Stomach (tissue), 4 donors: ENCODE measurements around the gene SEMA4A.

ENCODE experiments used
- CTCF ChIP-seq, 7 experiments: fragments of 450-650 bp in 4 of 7; fragments of 200-600 bp in 3 of 7; sonication (generic) in 3 of 7; IDR thresholded peaks; one replicate each; pipeline ENCODE4 v1.5.1; 2016 to 2019; ENCODE audit warnings: antibody characterized with exemption in 7 of 7, control low read depth in 2 of 7, mild to moderate bottlenecking in 1 of 7
- POLR2AphosphoS5 ChIP-seq, 3 donors: sonication (generic); formaldehyde crosslinking; IDR thresholded peaks; one replicate each; pipeline ENCODE4 v1.6.1; 2016; ENCODE audit warnings: antibody characterized with exemption in 3 of 3

DNA sequence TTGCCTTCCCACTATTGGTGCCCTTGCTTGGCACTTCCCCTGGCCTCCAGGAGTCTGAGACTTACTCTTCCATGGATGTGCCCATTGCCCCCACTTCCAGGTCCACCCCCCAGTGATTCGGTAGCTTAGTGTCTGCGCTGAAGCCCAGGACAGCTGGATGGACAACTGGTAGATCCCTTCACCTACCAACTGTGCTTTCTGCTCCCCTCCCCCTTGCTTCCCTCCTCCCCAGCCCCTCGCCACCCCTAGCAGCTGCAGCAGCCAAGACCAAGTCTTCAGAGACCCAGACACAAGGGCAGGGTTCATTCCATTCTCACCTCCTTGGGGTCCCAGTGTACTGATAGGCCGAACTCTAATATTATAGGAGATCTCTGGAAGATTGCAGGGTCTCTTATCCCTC lies 31.9 kb upstream of the SEMA4A start:
- TF ChIP-seq POLR2AphosphoS5 (IDR thresholded peaks at IDR 0.05) (no peak), CTCF (IDR thresholded peaks at IDR 0.05) (no peak)
